Right kidney (tissue), 1 donor: ENCODE data around the gene ST3GAL2.
"Not testable (repeated sequence)": the region's sequence is repeated elsewhere in the genome, so short reads cannot be mapped to it uniquely, and the experiment has no call there.

ENCODE experiments used
- DNase-seq: peaks from one replicate; pipeline ENCODE4 v3.0.0-alpha.2; 2016

Gene ST3GAL2

GRCh38 chr16:70337814-70338213 is 101.1 kb downstream of the ST3GAL2 start:
- no peak for DNase-seq

- DNase-seq: not testable (repeated sequence)
Measured at GRCh38 chr16:70332728-70333127, 106.2 kb downstream of the ST3GAL2 start.

- no peak for DNase-seq
Measured at GRCh38 chr16:70331588-70332358, 107.1 kb downstream of the ST3GAL2 start.

GRCh38 chr16:70331091-70331490 is 107.8 kb downstream of the ST3GAL2 start:
- DNase-seq: no peak
